ENCODE data around the gene RTTN.

DNA sequence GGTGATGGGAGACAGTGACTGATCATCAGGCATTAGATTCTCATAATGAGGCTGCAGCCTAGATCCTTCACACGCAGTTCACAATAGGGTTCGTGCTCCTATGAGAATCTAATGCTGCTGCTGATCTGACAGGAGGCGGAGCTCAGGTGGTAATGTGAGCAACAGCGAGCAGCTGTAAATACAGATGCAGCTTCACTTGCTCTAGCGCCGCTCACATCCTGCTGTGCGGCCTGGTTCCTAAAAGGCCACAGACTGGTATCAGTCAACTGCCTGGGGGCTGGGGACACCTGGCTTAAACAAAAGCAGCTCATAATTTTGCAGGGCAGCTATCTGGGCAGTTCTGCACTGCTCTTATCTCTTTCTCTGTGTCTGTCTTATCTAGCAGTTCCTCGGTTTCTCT lies 237.4 kb downstream of the RTTN start:
- TF ChIP-seq, protein P1, sequence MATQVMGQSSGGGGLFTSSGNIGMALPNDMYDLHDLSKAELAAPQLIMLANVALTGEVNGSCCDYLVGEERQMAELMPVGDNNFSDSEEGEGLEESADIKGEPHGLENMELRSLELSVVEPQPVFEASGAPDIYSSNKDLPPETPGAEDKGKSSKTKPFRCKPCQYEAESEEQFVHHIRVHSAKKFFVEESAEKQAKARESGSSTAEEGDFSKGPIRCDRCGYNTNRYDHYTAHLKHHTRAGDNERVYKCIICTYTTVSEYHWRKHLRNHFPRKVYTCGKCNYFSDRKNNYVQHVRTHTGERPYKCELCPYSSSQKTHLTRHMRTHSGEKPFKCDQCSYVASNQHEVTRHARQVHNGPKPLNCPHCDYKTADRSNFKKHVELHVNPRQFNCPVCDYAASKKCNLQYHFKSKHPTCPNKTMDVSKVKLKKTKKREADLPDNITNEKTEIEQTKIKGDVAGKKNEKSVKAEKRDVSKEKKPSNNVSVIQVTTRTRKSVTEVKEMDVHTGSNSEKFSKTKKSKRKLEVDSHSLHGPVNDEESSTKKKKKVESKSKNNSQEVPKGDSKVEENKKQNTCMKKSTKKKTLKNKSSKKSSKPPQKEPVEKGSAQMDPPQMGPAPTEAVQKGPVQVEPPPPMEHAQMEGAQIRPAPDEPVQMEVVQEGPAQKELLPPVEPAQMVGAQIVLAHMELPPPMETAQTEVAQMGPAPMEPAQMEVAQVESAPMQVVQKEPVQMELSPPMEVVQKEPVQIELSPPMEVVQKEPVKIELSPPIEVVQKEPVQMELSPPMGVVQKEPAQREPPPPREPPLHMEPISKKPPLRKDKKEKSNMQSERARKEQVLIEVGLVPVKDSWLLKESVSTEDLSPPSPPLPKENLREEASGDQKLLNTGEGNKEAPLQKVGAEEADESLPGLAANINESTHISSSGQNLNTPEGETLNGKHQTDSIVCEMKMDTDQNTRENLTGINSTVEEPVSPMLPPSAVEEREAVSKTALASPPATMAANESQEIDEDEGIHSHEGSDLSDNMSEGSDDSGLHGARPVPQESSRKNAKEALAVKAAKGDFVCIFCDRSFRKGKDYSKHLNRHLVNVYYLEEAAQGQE (IDR thresholded peaks at IDR 0.05): no peak
- TF ChIP-seq BHLHE40 (IDR thresholded peaks at IDR 0.05; ENCODE audit: low read depth, low read length) (no peak), HMGXB4 (CRISPR knock-in tag; IDR thresholded peaks at IDR 0.05; ENCODE audit: borderline replicate concordance) (no peak), HDAC2 (IDR thresholded peaks at IDR 0.05) (no peak), RCOR1 (IDR thresholded peaks at IDR 0.05; ENCODE audit: low read depth, low read length) (no peak), KDM1A (IDR thresholded peaks at IDR 0.05; ENCODE audit: low read depth) (no peak), EP300 (IDR thresholded peaks at IDR 0.05) (no peak), USF2 (IDR thresholded peaks at IDR 0.05) (no peak)
- TF ChIP-seq, protein P2, sequence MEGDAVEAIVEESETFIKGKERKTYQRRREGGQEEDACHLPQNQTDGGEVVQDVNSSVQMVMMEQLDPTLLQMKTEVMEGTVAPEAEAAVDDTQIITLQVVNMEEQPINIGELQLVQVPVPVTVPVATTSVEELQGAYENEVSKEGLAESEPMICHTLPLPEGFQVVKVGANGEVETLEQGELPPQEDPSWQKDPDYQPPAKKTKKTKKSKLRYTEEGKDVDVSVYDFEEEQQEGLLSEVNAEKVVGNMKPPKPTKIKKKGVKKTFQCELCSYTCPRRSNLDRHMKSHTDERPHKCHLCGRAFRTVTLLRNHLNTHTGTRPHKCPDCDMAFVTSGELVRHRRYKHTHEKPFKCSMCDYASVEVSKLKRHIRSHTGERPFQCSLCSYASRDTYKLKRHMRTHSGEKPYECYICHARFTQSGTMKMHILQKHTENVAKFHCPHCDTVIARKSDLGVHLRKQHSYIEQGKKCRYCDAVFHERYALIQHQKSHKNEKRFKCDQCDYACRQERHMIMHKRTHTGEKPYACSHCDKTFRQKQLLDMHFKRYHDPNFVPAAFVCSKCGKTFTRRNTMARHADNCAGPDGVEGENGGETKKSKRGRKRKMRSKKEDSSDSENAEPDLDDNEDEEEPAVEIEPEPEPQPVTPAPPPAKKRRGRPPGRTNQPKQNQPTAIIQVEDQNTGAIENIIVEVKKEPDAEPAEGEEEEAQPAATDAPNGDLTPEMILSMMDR (IDR thresholded peaks at IDR 0.05): no peak

Measured in A549 (cell line).